Measurements from ENCODE around the gene TSPAN12. TPM values are rescaled to one million over a fixed set of nuclear protein-coding genes. Genes with fewer than 3 reads are reported as not detected.

The TSPAN12 gene
- polyA plus RNA-seq, 2 of the 4 experiments (the other 2 are of a cell fraction), result 0.62 to 0.98 TPM

GRCh38 chr7:120797026-120797645 is 60.8 kb downstream of the TSPAN12 start:
- 50% methylated on average over 7 of the region's 7 CpGs for WGBS (ENCODE audit: missing lambda C conversion rate)

GRCh38 chr7:120794106-120794729 is 63.7 kb downstream of the TSPAN12 start:
- H3K27ac ChIP-seq, result no peak overlapping the region
- H3K4me2 ChIP-seq, result no peak overlapping the region
- no peaks in the 10 kb centered on the region for H3K9me3 ChIP-seq
- FAIRE-seq (no peak), DNase-seq (ENCODE audit: low read depth in 1 of 2, low spot score in 1 of 2) (no peak), ATAC-seq (no peak)
- H3K4me3 ChIP-seq, result no peak overlapping the region
- H3K4me1 ChIP-seq, result no peaks in the 10 kb centered on the region
- no peak for TF ChIP-seq MYC (IDR thresholded peaks at IDR 0.05; ENCODE audit: borderline replicate concordance, low read length)
- no peak for TF ChIP-seq FOSL2 (IDR thresholded peaks at IDR 0.05)
- TF ChIP-seq FOSL2 (CRISPR knock-in tag; IDR thresholded peaks at IDR 0.05), result no peak
- no peak for TF ChIP-seq EHMT2 (IDR thresholded peaks at IDR 0.05; ENCODE audit: low read depth)
- TF ChIP-seq HMGXB4 (CRISPR knock-in tag; IDR thresholded peaks at IDR 0.05; ENCODE audit: borderline replicate concordance), result no peak
- TF ChIP-seq ZFP36 (IDR thresholded peaks at IDR 0.05; ENCODE audit: borderline replicate concordance, partially characterized antibody), result no peak
- TF ChIP-seq HOXB13 (CRISPR knock-in tag; IDR thresholded peaks at IDR 0.05; ENCODE audit: low read depth), result no peak
- no peak for TF ChIP-seq SREBF2 (IDR thresholded peaks at IDR 0.05)
- no peak for TF ChIP-seq NR3C1 (IDR thresholded peaks at IDR 0.05)
- TF ChIP-seq E2F6 (IDR thresholded peaks at IDR 0.05; ENCODE audit: borderline replicate concordance, low read depth), result no peak
- no peak for TF ChIP-seq EP300 (IDR thresholded peaks at IDR 0.05)
- TF ChIP-seq PBX3 (IDR thresholded peaks at IDR 0.05), result no peak
- no peak for TF ChIP-seq ESRRA (IDR thresholded peaks at IDR 0.05; ENCODE audit: borderline replicate concordance, low read length)
- TF ChIP-seq MAZ (IDR thresholded peaks at IDR 0.05; ENCODE audit: borderline replicate concordance, low read depth, low read length), result no peak
- no peak for TF ChIP-seq FOSB (CRISPR knock-in tag; IDR thresholded peaks at IDR 0.05)
- no peak for TF ChIP-seq POLR2AphosphoS2 (conservative IDR thresholded peaks at IDR 0.05; ENCODE audit: low read length)
- TF ChIP-seq POLR2A (IDR thresholded peaks at IDR 0.05; ENCODE audit: low read length), result no peak
- no peak for TF ChIP-seq EHF (CRISPR knock-in tag; IDR thresholded peaks at IDR 0.05)
- TF ChIP-seq JUN (IDR thresholded peaks at IDR 0.05), result no peak
- POLR2A ChIA-PET, result no interaction called here
- CTCF ChIA-PET, result interaction anchor here (1.3 to 4.3 kb wide), 3 partner anchors 9 to 12 kb away, joined by 3 to 30 read pairs (median 4); no protein-coding TSS in a partner anchor
- WGBS (ENCODE audit: missing lambda C conversion rate), result 35% methylated on average over 4 of the region's 4 CpGs

More at GRCh38 chr7:120797026-120797645, 60.8 kb downstream of the TSPAN12 start:
- ATAC-seq (no peak), DNase-seq (ENCODE audit: low read depth in 1 of 2, low spot score in 1 of 2) (no peak), FAIRE-seq (no peak)
- Histone ChIP-seq H3K27ac (no peak overlapping the region), H3K9me3 (no peaks in the 10 kb centered on the region), H3K4me1 (no peaks in the 10 kb centered on the region), H3K4me2 (no peak overlapping the region), H3K4me3 (no peak overlapping the region)
- TF ChIP-seq HOXB5 (CRISPR knock-in tag; IDR thresholded peaks at IDR 0.05) (no peak), NFE2L2 (conservative IDR thresholded peaks at IDR 0.05; ENCODE audit: low read length) (no peak), RAD21 (conservative IDR thresholded peaks at IDR 0.05 in 1 of 2, IDR thresholded peaks at IDR 0.05 in 1 of 2) (no peak), ESRRA (IDR thresholded peaks at IDR 0.05; ENCODE audit: borderline replicate concordance, low read length) (no peak), SREBF2 (IDR thresholded peaks at IDR 0.05) (no peak), FOSB (CRISPR knock-in tag; IDR thresholded peaks at IDR 0.05) (no peak), MYC (IDR thresholded peaks at IDR 0.05; ENCODE audit: borderline replicate concordance, low read length) (no peak), RCOR1 (IDR thresholded peaks at IDR 0.05; ENCODE audit: low read depth, low read length) (no peak), E2F6 (IDR thresholded peaks at IDR 0.05; ENCODE audit: borderline replicate concordance, low read depth) (no peak), MAFK (IDR thresholded peaks at IDR 0.05; ENCODE audit: partially characterized antibody) (no peak), POLR2AphosphoS2 (conservative IDR thresholded peaks at IDR 0.05; ENCODE audit: low read length) (no peak), HEYL (CRISPR knock-in tag; IDR thresholded peaks at IDR 0.05) (no peak), HOXB13 (CRISPR knock-in tag; IDR thresholded peaks at IDR 0.05; ENCODE audit: low read depth) (no peak), FOXS1 (CRISPR knock-in tag; IDR thresholded peaks at IDR 0.05) (no peak), RFX5 (IDR thresholded peaks at IDR 0.05) (no peak)
- POLR2A ChIA-PET, result no interaction called here
- CTCF ChIA-PET, result interaction anchor here (0.7 to 4.3 kb wide), 4 partner anchors 9 to 284 kb away, joined by 3 to 30 read pairs (median 4); no protein-coding TSS in a partner anchor

All from A549 (cell line).